Epithelial cell of prostate (primary cell): Measurements from ENCODE around the gene PTX4.

Experiments
- DNase-seq: peaks from one replicate; pipeline ENCODE4 v3.0.0-alpha.2; 2011; ENCODE audit warnings: low read depth, low spot score
- H3K27ac ChIP-seq: fragments of 450-650 bp; 2 replicates; pipeline ENCODE4 v1.5.1; 2017; ENCODE audit warnings: mild to moderate bottlenecking

PTX4 gene

DNA sequence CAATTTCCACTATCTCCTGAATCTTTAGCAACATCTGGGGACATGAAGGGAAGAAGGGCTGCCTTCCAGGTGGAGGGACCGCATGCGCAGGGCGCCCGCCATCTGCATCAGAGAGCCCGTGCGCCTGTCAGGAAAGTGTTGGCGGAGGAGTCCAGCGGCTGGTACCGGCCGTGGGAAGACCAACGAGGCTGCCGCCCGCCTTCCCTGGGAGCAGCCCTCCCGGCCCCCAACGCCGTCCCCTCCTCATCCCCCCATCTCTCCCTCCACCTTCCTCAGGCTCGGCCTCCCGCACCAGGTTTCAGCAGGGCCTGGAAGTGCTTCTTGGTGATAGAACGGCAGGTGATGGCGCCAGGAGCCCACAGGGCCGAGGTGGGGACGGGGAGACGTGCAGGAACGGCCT is 22.7 kb downstream of the PTX4 start:
- no peak overlapping the region for H3K27ac ChIP-seq

DNA sequence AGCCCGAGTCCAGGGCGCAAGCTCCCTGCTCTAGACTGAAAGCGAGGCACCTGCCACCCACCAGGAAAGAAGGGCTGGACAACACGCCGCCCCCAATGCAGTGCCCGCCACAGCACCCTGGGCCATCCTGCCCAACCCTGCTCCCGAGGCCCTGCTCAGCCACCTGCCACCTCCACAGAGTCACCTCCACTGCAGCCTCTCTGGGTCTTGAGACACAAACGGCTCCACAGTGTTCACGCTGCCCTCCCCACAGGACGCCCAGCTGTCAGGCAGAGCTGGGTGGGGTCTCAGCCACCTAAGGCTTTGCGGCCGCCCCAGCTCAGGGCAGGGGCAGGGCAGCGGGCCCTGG is 23.2 kb downstream of the PTX4 start:
- no peak overlapping the region for H3K27ac ChIP-seq
- DNase-seq, result no peak

More for the DNA sequence above, 22.7 kb downstream of the PTX4 start:
- no peak for DNase-seq

DNA sequence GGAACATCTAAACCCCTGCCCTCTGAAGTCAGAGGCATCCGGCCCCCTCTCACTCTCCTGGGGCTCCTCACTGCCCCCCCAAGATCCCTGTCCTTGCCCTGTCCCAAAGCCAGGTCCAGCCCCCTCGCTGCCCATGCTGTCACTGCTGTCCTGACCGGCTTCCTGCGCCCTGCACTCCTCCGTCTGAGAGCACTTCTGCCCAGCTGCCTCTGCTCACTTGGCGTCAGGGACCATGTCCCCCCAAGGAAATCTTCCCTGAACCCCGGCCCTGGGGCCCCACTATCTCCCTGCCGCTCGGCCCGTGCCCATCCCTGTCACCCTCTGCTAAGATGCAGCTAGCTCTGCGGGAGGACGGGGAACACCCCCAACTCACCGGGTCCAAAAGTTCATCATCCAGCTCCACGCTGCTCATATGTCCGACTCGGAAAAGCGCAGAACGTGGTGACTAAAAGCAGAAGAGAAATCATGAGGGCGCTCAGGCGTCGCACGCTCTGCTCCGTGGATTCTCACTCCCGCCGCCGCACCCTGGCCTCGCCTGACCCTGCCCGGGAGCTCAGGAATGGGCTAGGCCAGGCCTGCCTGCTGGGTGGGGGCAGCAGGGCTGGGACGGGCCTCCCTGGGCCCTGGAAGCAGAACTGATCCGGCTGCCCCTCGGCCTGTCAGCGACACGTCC is 23.7 kb downstream of the PTX4 start:
- no peak for DNase-seq

DNA sequence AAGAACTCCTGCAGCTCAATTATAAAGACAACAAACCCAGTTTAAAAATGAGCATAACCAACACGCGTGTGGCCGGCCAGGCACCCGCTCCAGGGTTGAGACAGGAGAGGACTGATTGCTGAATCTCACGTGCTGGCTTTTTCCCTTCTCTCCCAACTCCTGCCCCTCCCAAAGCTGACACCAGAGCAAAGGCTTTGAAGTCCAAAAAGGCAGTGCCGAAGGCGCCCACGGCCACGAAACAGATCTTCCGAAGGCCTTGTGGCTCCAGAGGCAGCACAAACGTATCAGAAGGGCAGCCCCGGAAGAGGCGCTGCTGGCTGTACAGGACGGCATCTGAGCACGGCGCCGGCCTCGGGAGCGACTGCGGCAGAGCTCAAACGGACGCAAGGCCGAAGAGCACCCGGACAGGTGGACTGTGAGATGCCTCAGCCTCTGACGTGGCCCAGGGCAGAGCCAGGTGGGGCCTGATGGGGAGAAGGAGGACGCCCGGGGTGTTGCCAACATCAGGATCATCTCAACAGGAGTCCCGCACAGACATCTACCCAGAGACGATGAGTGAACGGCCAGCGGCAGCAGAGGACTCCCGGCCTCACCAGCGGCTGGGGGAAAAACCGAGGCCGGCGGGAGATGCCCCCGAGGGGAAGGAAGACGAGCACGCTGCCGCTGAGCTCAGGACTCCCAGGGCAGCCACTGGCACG is 24.4 kb downstream of the PTX4 start:
- H3K27ac ChIP-seq, result no peak overlapping the region
- no peak for DNase-seq

More for the DNA sequence above, 23.7 kb downstream of the PTX4 start:
- H3K27ac ChIP-seq, result no peak overlapping the region

DNA sequence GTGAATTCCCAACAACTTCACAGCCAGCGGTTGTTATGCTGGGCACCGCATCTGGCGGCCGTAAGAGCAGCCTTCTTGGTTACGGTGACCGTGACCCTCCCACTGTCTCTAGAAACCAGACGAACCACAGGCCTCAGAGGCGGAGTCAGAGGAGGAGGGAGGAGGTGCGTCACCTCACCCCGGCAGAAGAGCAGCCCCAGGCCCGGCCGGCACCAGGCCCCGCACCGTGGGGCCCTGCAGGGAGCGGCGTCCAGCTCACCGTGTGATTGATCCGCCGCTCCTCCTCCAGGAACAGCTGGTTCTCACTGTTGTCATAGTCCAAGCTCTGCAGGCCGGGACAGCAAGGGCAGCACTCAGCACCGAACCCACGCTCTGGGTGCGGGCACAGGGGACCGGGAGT is 27.6 kb downstream of the PTX4 start:
- DNase-seq, result no peak
- H3K27ac ChIP-seq, result no peak overlapping the region

DNA sequence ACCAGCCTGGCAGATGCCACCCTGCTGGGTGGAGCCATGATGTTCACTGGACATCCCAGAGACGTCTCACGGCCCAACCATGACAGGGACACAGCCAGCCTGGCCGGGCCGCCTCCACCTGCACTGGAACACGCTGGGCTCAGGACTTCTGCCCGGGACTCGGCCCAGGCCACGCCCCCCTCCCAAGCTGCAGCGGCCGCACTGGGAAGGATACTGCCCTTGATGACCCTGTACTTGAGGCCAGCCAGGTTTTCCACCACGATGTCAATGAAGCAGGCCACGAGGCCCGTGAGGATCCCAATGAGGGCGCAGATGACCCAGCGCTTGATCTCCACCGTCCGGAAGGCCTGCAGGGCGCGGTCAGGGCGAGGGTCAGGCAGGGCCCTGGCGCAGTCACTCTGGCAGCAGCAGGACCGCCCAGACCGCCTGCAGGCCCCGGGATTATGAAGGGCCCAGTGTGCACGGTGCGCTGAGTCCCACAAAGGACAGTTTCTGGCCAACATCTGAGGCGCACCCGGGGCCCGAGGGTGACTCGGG is 28.1 kb downstream of the PTX4 start:
- no peak overlapping the region for H3K27ac ChIP-seq
- DNase-seq, result no peak

DNA sequence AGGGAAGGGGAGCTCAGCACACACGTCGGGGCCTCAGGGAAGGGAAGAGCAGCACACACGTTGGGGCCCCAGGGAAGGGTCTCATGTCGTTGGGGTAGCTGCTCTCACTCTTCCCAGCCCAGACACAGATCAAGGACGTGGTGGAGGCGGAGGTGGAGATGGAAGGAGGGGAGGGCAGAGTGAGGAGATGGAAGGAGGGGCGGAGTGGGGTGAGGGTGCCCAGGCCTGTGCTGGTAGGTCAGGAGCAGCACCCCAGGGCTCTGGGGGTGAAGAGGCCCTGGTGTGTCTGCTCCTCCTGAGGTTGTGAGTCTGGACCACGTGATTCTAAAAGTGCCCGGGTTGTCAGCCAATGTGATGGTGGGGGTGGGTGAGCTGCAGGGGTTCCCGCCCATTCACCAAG is 28.8 kb downstream of the PTX4 start:
- no peak for DNase-seq
- no peak overlapping the region for H3K27ac ChIP-seq

DNA sequence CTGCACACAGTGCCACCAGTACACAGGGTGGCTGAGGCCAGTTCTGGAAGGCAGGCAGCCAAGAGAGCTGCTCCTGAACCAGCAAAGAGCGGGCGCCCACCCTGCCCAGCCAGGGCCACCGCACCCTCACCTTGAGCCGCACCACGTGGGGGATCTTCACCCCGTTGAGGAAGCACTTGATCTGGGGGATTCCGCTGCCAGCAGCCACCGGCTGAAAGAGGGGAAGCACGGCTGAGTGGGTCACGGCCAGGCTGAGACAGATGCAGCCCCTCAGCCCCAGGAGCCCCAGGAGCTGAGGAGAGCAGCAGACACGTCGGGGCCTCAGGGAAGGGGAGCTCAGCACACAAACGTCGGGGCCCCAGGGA is 29.8 kb downstream of the PTX4 start:
- no peak overlapping the region for H3K27ac ChIP-seq
- no peak for DNase-seq

DNA sequence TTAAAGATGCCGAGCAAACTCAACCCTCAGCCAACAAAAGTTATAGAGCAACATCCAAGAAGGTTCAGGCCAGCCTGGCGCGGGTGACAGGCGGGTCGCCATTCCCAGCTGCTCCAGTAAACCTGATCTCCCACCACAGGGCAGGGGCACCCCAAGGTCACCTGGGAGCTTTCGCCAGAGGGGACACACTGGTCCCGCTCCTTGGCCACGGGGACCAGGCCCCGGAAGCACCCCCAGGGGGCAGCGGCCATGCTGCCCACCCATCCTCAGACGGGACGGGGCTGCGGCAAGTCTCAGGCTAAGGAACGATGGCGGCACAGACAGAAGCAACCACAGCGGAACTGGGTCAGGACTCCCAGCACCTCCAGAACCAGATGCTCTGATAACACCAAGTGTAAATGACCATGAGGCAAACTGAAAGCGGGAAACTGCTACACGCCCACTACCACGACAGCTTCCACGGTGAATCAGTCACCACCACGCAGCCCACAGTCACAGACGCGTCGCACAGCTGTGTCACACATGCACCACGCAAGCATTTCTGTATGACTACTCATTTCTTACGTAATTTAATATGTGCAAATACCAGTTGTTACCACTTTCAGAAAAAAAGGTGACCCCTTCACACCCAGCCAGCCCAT is 30.3 kb downstream of the PTX4 start:
- no peak for DNase-seq
- H3K27ac ChIP-seq, result no peak overlapping the region

DNA sequence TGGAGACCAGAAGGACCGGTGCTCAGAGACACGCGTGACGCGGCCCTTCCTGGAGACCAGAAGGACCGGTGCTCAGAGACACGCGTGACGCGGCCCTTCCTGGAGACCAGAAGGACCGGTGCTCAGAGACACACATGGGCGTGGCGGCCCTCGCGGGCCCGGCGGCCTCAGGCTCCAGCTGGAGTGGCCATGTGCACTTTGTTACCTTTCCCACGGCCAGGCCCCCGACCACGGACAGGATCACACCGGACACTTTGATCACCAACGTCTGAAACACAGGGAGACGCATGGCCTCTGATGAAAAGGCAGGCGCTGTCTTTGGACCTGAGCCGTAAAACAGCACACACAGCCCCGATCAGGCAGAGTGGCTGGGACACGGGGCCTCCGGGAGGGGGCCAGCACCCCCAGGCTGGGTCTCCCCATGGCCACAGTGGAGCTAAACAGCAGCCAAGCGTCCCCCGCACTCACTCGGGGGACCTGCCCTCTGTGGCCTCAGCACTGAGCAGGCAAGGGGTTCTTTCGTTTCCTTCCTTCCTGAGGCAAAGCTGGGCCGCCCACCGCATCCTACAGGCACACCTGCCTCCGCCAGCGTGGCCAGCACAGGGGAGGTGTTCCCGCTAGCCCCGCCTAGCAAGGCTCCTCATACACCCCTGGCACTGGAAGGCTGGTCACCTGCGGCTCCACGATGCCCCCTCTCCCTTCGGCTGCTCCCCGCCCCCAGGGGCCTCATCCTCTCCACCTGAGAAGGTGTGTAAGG is 31.1 kb downstream of the PTX4 start:
- no peak overlapping the region for H3K27ac ChIP-seq
- DNase-seq, result no peak

DNA sequence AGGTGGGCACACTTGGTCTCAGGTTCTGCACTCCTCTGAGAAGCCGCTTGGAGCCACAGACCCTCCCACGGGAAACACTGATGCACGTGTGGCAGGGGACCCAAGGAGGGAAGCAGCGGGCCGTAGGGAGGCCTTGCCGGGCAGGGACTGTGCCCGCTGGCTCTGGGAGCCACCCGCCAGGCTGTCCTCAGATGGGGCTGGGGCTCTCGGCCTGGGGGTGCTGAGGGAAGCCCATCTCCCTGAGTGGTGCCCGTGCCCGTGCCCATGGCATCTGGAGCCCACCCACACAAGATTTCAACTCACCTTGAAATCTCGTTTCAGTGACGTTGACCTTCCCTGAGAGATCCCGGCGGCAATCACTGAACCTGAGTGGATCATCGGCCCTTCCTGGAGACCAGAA is 31.8 kb downstream of the PTX4 start:
- no peak for DNase-seq
- no peak overlapping the region for H3K27ac ChIP-seq

DNA sequence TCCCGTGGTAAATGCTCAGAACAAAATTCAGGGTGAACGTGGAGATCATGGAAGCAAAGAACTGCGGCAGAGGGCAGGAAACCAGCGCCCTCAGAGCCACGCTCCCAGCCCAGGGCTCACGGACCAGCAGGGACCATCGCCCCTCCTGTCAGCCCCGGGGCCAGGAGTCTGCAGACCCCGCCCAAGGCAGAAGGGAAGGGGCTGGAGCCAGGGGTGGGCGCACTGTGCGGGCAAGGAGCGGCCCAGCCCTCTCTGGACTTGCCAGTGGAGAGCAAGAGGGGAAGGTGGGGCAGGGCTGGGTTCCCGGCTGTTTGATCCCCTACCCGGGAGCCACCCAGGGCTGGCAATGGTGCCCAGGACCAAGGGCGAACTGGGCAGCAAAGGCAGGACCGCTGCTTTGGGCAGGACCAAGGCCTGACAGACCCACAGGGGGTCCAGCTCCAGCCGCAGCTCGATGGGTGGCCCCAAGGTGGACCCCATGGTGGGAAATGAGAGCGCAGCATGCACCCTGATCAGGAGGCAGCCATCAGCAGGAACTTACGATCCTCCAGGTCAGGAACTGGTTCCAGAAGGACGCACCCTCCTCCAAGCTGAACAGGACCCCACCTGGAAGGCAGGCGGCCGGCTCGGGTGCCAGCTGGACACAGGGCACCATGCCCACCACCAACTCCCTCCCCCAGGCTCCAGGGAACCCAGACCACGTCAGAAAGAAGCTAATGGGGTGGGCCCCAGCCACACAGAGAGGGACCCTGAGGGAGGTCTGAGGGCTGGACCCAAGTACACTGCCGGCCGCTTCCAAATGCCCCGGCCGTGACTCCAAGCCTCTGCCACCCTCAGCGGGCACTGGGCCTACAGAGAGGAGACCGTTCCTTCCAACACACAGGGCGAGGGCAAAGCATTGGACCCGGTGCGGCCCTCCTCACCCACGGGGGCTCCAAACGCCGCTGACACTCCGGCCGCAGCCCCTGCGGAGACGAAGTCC is 33.3 kb downstream of the PTX4 start:
- no peak for DNase-seq
- H3K27ac ChIP-seq, result no peak overlapping the region

DNA sequence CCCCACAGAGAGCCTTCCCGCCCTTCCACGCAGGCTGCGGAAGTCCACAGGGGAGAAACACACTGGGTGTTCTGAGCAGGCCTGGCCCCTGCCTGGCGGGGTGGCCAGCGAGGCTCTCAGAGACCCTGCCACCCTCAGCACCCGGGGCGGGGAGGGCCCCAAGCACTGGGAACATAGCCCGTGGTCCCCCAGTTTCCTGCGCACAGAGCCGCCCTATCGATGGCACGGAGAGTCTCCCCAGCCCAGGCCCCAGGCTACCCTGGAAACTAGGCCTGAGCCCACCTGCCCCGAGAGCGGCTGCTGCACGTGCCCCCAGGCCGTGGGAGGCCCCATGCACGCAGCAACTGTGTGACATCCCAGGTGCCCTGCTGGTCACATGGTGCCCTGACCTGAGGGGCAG is 34.2 kb downstream of the PTX4 start:
- H3K27ac ChIP-seq, result no peak overlapping the region
- no peak for DNase-seq

DNA sequence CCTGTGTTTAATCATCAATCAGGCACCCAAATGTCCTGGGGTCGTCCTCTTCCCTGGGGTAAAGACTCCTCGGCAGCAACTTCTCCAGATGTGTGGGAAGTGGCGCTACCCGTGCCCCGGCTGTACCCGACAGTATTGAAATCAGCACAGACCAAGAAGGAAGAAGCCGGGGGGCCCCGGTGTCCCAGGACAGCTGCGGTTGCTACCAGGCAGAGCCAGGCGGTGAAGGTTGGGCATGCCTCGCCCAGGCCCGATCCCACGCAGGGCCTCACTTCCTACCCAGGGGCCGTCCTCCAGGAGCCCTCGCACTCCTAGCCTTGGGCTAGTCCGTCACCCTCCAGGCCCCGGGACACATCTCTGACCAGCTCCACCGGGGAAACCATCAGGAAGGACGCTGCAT is 35.4 kb downstream of the PTX4 start:
- no peak for DNase-seq

DNA sequence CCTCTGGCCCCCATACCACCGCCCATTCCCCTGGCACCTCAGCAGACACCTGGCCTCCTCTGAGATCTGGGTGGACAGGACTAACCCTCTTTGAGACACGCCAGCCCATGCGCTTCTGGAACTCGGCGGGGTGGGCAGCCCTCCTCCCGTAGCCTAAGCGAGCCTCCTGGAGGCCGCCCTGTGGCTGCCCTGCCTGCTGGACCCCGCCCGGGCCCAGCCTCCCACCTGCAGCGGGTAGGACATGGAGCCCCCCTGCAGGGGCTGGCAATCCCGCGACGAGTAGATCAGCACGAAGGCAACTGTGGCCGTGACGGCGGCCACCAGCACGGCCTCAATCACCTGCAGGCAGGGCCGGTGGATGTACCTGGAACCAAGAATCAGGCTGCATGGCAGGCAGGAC is 36.2 kb downstream of the PTX4 start:
- no peak for DNase-seq
- H3K27ac ChIP-seq, result no peak overlapping the region

More for the DNA sequence above, 35.4 kb downstream of the PTX4 start:
- H3K27ac ChIP-seq, result no peak overlapping the region

DNA sequence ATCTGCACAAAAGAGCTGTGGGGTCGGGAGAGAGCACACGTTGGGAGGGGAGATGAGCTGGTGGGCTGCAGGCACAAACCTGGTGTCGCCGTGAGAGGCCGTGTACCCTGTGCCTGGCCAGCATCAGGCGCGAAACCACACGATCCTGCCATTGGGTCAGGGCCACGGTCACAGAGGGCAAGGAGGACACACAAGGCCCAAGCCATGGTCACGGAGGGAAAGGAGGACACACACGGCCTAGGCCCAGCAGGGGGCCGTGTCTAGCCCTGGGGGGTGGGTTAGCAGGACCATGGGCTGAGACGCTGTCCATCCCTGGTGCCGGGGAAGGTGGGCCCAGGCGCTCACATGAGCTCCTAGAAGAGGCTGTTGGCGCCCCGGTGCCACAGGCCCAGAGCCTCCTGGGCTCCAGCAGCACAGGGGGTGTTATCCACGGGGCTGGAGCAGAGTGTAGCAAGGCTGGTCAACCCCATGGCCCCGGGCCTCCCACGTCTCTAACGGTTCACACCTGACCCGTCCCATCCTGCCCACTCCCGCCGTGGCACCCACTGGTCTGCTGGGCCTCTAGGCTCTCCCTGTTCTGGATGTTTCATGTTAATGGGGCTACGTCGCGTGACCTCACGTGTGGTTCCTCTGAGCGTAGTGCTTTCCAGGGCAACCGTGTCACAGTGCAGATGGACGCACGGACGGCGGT is 36.9 kb downstream of the PTX4 start:
- no peak overlapping the region for H3K27ac ChIP-seq
- no peak for DNase-seq

DNA sequence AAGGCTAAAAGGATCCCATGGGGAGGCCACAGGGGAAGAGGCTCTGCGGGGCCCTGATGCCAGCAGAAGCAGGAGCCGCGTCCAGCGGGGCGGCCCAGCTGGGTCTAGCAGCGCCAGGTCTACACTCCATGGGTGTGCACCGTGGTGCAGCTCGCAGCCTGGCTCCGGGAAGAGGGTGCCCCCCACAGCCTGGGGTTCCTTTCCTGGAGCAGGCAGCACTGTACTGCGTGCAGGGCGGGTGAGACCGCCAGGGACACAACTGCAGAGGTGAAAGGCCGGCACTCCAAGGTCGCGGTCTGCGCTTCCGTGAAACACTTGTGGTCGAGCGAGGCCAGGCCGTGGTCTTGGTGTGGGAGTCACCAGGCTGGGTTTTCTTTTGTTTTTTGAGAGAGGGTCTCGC is 37.9 kb downstream of the PTX4 start:
- DNase-seq, result no peak
- no peak overlapping the region for H3K27ac ChIP-seq

DNA sequence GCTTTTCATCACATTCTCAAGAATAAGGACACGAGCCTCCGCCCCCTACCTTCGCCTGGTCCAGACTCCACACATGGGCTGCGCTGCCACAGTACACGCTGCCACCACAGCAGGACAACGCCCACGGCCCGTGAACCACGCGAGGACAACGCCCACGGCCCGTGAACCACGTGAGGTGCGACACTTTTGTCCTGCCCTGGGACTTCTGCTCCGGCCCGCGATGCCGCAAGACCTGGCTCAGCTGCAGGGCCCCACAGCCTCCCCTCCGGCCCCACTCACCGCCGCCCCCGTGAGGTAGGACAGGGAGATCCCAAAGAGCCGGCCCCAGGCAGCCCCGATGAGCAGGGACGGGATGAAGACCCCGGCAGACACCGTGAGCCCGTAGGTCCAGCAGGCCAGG is 38.5 kb downstream of the PTX4 start:
- H3K27ac ChIP-seq, result no peak overlapping the region
- DNase-seq, result no peak

DNA sequence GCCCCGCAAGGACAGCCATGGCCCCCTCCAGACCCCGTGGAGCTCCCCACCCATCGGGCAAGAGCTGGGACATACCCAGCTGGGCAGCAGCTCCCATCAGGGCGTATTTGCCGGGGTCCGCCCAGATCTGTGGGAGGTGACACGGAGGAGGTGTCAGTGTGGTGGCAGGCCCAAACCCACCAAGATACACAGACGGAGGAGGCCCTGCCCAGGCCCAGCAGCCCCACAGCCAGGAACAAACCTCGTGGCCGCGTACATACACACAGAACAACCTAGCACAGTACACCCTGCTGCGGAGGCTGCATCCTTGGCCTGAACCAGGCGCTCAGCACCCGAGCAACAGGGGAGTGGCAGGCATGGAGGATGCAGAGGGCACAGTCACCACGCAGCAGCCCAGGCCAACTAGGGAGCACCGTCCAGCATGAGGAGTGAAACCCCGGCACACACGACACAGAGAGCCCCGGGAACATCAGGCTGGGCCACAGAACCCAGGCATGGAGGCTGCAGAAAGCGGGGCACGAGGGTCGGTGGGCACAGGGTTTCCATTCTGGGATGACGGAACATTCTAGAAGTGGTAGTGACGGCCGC is 39.4 kb downstream of the PTX4 start:
- no peak for DNase-seq
- no peak overlapping the region for H3K27ac ChIP-seq
